HG03521 (cell line): ENCODE results near the gene GRM7.

Source experiments
- ATAC-seq: cut with Tn5 transposase; IDR thresholded peaks from one replicate; pipeline ENCODE4 v1.9.1; 2021; ENCODE audit warnings: mild to moderate bottlenecking, moderate library complexity; ENCODE audit not compliant: unreplicated experiment

Gene GRM7

GRCh38 chr3:7754653-7755441, 893.9 kb downstream of the GRM7 start:
- no peak for ATAC-seq

- ATAC-seq, result no peak
These were observed 898.7 kb downstream of the GRM7 start for GRCh38 chr3:7759630-7760029.

- no peak for ATAC-seq
These were observed 899.8 kb downstream of the GRM7 start for GRCh38 chr3:7760718-7761117.

GRCh38 chr3:7764115-7764514, 903.2 kb downstream of the GRM7 start:
- no peak for ATAC-seq

GRCh38 chr3:7766530-7766929, 905.6 kb downstream of the GRM7 start:
- ATAC-seq, result no peak

GRCh38 chr3:7779331-7779730, 918.4 kb downstream of the GRM7 start:
- no peak for ATAC-seq

- ATAC-seq, result no peak
These were observed 920.5 kb downstream of the GRM7 start for GRCh38 chr3:7781395-7781794.

- no peak for ATAC-seq
These were observed 927.2 kb downstream of the GRM7 start for GRCh38 chr3:7787871-7788828.

- no peak for ATAC-seq
These were observed 928.0 kb downstream of the GRM7 start for GRCh38 chr3:7788881-7789280.

- no peak for ATAC-seq
These were observed 928.4 kb downstream of the GRM7 start for GRCh38 chr3:7789324-7789723.

GRCh38 chr3:7790141-7790540, 929.2 kb downstream of the GRM7 start:
- no peak for ATAC-seq
